ENCODE measurements around the gene CKAP4.

CKAP4 gene

GRCh38 chr12:106274575-106275121 lies 26.8 kb upstream of the CKAP4 start:
- no peak for DNase-seq (ENCODE audit: low read depth in 2 of 2)

GRCh38 chr12:106274012-106274411 lies 26.2 kb upstream of the CKAP4 start:
- no peak for DNase-seq (ENCODE audit: low read depth in 2 of 2)

GRCh38 chr12:106273491-106273890 lies 25.7 kb upstream of the CKAP4 start:
- DNase-seq (ENCODE audit: low read depth in 2 of 2), result no peak

GRCh38 chr12:106271575-106272505 lies 24.0 kb upstream of the CKAP4 start:
- no peak for DNase-seq (ENCODE audit: low read depth in 2 of 2)

GRCh38 chr12:106269150-106269771 lies 21.4 kb upstream of the CKAP4 start:
- no peak for DNase-seq (ENCODE audit: low read depth in 2 of 2)

- DNase-seq (ENCODE audit: low read depth in 2 of 2), result no peak
Measured at GRCh38 chr12:106267535-106267934, 19.7 kb upstream of the CKAP4 start.

GRCh38 chr12:106265116-106265515 lies 17.3 kb upstream of the CKAP4 start:
- DNase-seq (ENCODE audit: low read depth in 2 of 2), result no peak

- DNase-seq (ENCODE audit: low read depth in 2 of 2), result no peak
Measured at GRCh38 chr12:106258935-106259334, 11.1 kb upstream of the CKAP4 start.

- no peak for DNase-seq (ENCODE audit: low read depth in 2 of 2)
Measured at GRCh38 chr12:106258226-106258625, 10.4 kb upstream of the CKAP4 start.

- DNase-seq (ENCODE audit: low read depth in 2 of 2), result no peak
Measured at GRCh38 chr12:106256524-106256923, 8.7 kb upstream of the CKAP4 start.

- no peak for DNase-seq (ENCODE audit: low read depth in 2 of 2)
Measured at GRCh38 chr12:106255952-106256351, 8.1 kb upstream of the CKAP4 start.

GRCh38 chr12:106255493-106255892 lies 7.7 kb upstream of the CKAP4 start:
- DNase-seq (ENCODE audit: low read depth in 2 of 2), result no peak

GRCh38 chr12:106254724-106255123 lies 6.9 kb upstream of the CKAP4 start:
- no peak for DNase-seq (ENCODE audit: low read depth in 2 of 2)

- no peak for DNase-seq (ENCODE audit: low read depth in 2 of 2)
Measured at GRCh38 chr12:106251631-106252455, 4.0 kb upstream of the CKAP4 start.

- DNase-seq (ENCODE audit: low read depth in 2 of 2), result no peak
Measured at GRCh38 chr12:106249411-106250135, 1.8 kb upstream of the CKAP4 start.

GRCh38 chr12:106248846-106249371 lies 1.1 kb upstream of the CKAP4 start:
- peak in 1 of 2 experiments; percentile 18 for DNase-seq (ENCODE audit: low read depth in 2 of 2)

GRCh38 chr12:106248312-106248845 lies 559 bp upstream of the CKAP4 start:
- peak in 1 of 2 experiments; percentile 8 for DNase-seq (ENCODE audit: low read depth in 2 of 2)

GRCh38 chr12:106246891-106247673 lies 738 bp downstream of the CKAP4 start:
- peak in 1 of 2 experiments; percentile 31 for DNase-seq (ENCODE audit: low read depth in 2 of 2)

- DNase-seq (ENCODE audit: low read depth in 2 of 2), result no peak
Measured at GRCh38 chr12:106245767-106246166, 2.1 kb downstream of the CKAP4 start.

GRCh38 chr12:106243620-106244019 lies 4.2 kb downstream of the CKAP4 start:
- no peak for DNase-seq (ENCODE audit: low read depth in 2 of 2)

All from stimulated activated CD4-positive, alpha-beta T cell treated with anti-CD3 and anti-CD28 coated beads, Interleukin-12 subunit alpha, Interleukin-12 subunit beta, amount 100 ng/mL, for 24 hours (primary cell).